ENCODE results near the gene TMEM167A. TPM values are rescaled to one million over a fixed set of nuclear protein-coding genes. Genes with fewer than 3 reads are reported as not detected.

TMEM167A gene
- total RNA-seq, 1 experiment from 2014 or later = 139 TPM

DNA sequence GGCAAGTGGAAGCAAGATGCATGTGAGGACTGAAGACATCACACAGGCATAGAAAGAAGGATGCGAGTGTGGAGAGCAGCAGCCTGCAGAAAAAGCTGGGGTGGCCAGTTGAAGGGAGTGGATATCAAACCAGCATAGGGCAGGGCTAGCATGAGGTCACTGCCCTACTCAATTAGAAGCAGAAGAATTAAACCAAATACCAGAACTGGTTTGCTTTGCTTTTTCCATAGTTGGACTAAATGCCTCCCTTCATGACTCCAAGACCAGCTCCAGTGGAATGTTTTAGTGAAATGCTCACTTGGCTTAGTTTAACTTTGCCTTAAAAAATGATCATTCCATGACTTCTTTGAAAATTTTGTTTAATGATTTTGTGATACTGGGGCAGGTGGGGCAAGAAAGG is 45.8 kb downstream of the TMEM167A start:
- H3K36me3 Mint-ChIP-seq (ENCODE audit: insufficient read depth in 1 of 3, low read depth in 3 of 3) = no peaks in the 10 kb centered on the region; a peak in 2 of 7 replicates
- no peak overlapping the region for H3K27ac ChIP-seq (ENCODE audit: insufficient read length, low read depth, low read length)
- H2BK12ac ChIP-seq (ENCODE audit: insufficient read length, low read depth, low read length) = no peak overlapping the region
- no peak overlapping the region for H3K4ac ChIP-seq (ENCODE audit: low read depth, low read length)
- H2BK120ac ChIP-seq (ENCODE audit: low read depth, low read length, poor library complexity, severe bottlenecking) = no peak overlapping the region
- H4K8ac ChIP-seq (replicated peaks; ENCODE audit: insufficient read length, low read depth, low read length) = no peak overlapping the region
- H3K9me3 ChIP-seq (ENCODE audit: control insufficient read depth, low read depth, low read length) = no peaks in the 10 kb centered on the region
- TF ChIP-seq, protein P1, sequence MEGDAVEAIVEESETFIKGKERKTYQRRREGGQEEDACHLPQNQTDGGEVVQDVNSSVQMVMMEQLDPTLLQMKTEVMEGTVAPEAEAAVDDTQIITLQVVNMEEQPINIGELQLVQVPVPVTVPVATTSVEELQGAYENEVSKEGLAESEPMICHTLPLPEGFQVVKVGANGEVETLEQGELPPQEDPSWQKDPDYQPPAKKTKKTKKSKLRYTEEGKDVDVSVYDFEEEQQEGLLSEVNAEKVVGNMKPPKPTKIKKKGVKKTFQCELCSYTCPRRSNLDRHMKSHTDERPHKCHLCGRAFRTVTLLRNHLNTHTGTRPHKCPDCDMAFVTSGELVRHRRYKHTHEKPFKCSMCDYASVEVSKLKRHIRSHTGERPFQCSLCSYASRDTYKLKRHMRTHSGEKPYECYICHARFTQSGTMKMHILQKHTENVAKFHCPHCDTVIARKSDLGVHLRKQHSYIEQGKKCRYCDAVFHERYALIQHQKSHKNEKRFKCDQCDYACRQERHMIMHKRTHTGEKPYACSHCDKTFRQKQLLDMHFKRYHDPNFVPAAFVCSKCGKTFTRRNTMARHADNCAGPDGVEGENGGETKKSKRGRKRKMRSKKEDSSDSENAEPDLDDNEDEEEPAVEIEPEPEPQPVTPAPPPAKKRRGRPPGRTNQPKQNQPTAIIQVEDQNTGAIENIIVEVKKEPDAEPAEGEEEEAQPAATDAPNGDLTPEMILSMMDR (conservative IDR thresholded peaks at IDR 0.05) = no peak
- no peak overlapping the region for H3K4me3 Mint-ChIP-seq
- H4K91ac ChIP-seq (ENCODE audit: insufficient read length, low read depth, low read length) = no peak overlapping the region
- H3K27ac Mint-ChIP-seq = no peak overlapping the region
- H3K27me3 Mint-ChIP-seq (ENCODE audit: low read depth) = no peaks in the 10 kb centered on the region; the same call in 1 of the 2 replicates
- H3K9ac ChIP-seq (ENCODE audit: extremely low read depth, insufficient read length, low read length) = no peak overlapping the region
- H3K4me2 ChIP-seq (ENCODE audit: insufficient read depth, insufficient read length, low read length) = no peak overlapping the region
- H3K79me2 ChIP-seq (ENCODE audit: insufficient read depth, low read length) = no peaks in the 10 kb centered on the region
- no peak overlapping the region for H3K18ac ChIP-seq (ENCODE audit: insufficient read length, low read depth, low read length)
- no peak overlapping the region for H2BK15ac ChIP-seq (ENCODE audit: low read depth, low read length)
- H3K9me3 Mint-ChIP-seq = no peaks in the 10 kb centered on the region
- no peaks in the 10 kb centered on the region for H3K27me3 ChIP-seq (ENCODE audit: insufficient read depth, low read length)
- H4K5ac ChIP-seq (ENCODE audit: insufficient read length, low read depth, low read length) = no peak overlapping the region
- H2BK20ac ChIP-seq (ENCODE audit: low read depth, low read length, poor library complexity, severe bottlenecking) = no peak overlapping the region
- H3K56ac ChIP-seq (ENCODE audit: insufficient read length, low read depth, low read length) = no peak overlapping the region
- H3K23ac ChIP-seq (ENCODE audit: insufficient read length, low read depth, low read length) = no peak overlapping the region
- no peaks in the 10 kb centered on the region for H3K79me1 ChIP-seq (ENCODE audit: insufficient read depth, low read depth, low read length, poor library complexity, severe bottlenecking)
- H2AFZ ChIP-seq (ENCODE audit: low read length) = no peak overlapping the region
- no peak overlapping the region for H2AK5ac ChIP-seq (ENCODE audit: insufficient read length, low read length)
- H2BK5ac ChIP-seq (ENCODE audit: insufficient read length, low read length) = no peak overlapping the region
- peaks cover 30 to 31% of the 10 kb centered on the region in 2 experiments for H3K4me1 Mint-ChIP-seq
- H4K20me1 ChIP-seq (ENCODE audit: control insufficient read depth, insufficient read depth, insufficient read length) = no peaks in the 10 kb centered on the region
- no peak overlapping the region for H3K14ac ChIP-seq (ENCODE audit: insufficient read depth, low read length)
- WGBS (ENCODE audit: extremely low coverage, insufficient read length, low lambda C conversion rate) = no CpG with 5 or more reads among the region's 1 CpG
- H3K4me1 ChIP-seq (ENCODE audit: insufficient read depth, low read length) = peaks cover 4% of the 10 kb centered on the region; the same call in 1 of the 2 replicates
- no peak for DNase-seq
- no peak overlapping the region for H3T11ph ChIP-seq (ENCODE audit: low read length)
- H3K23me2 ChIP-seq (ENCODE audit: insufficient read length, low read depth, low read length, poor library complexity, severe bottlenecking) = no peaks in the 10 kb centered on the region
